GM12892 (cell line): ENCODE results near the gene SMOC2. TPM values are rescaled to one million over a fixed set of nuclear protein-coding genes. Genes with fewer than 3 reads are reported as not detected.

Experiments
- DNase-seq: peaks from one replicate; pipeline ENCODE4 v3.0.0; 2011; ENCODE audit not compliant: insufficient read length
- FAIRE-seq: peaks from 2 replicates; lab custom pipeline; 2011; peaks lifted over from hg19 to GRCh38; lab: Jason Lieb, UNC
- POLR2A ChIP-seq: IDR thresholded peaks from 2 replicates; pipeline ENCODE4 v1.6.1; 2011; ENCODE audit warnings: low read depth, low read length, control low read depth
- POLR2AphosphoS5 ChIP-seq: IDR thresholded peaks from 2 replicates; pipeline ENCODE4 v1.6.1; 2011; ENCODE audit warnings: low read depth, low read length, control low read depth
- TAF1 ChIP-seq: IDR thresholded peaks from 2 replicates; pipeline ENCODE4 v1.6.1; 2011; ENCODE audit warnings: low read depth, mild to moderate bottlenecking, control low read depth, low read length, borderline replicate concordance
- polyA plus RNA-seq: library from polyadenylated mRNA; unstranded; fragments of >200 nt; gene quantifications from one replicate; pipeline ENCODE4 v1.2.1, GENCODE V29; 2012; ENCODE audit warnings: missing spikeins, inconsistent platforms; ENCODE audit not compliant: missing spikeins

Gene SMOC2
- polyA plus RNA-seq = not detected

- no peak for TF ChIP-seq POLR2AphosphoS5
- TF ChIP-seq POLR2A = no peak
- no peak for TF ChIP-seq TAF1
- DNase-seq (no peak), FAIRE-seq (no peak)
These were observed at the start of gene SMOC2 for GRCh38 chr6:168440520-168441433. SMOC2 (plus strand) TSS chr6:168441184; CDS start chr6:168441371, 187 bp downstream.

GRCh38 chr6:168393126-168393870 lies 47.7 kb upstream of the SMOC2 start:
- no peak for DNase-seq
- TF ChIP-seq POLR2A (no peak), TAF1 (no peak), POLR2AphosphoS5 (no peak)
- no peak for FAIRE-seq

- DNase-seq (no peak), FAIRE-seq (no peak)
- TF ChIP-seq POLR2A (no peak), POLR2AphosphoS5 (no peak), TAF1 (no peak)
These were observed 46.4 kb upstream of the SMOC2 start for GRCh38 chr6:168394606-168395005.

GRCh38 chr6:168395983-168396382 lies 45.0 kb upstream of the SMOC2 start:
- no peak for FAIRE-seq

GRCh38 chr6:168396561-168396960 lies 44.4 kb upstream of the SMOC2 start:
- no peak for DNase-seq
- FAIRE-seq = no peak
- TF ChIP-seq TAF1 = no peak
- no peak for TF ChIP-seq POLR2A
- TF ChIP-seq POLR2AphosphoS5 = no peak

More at GRCh38 chr6:168395983-168396382, 45.0 kb upstream of the SMOC2 start:
- TF ChIP-seq POLR2AphosphoS5 (no peak), TAF1 (no peak)
- no peak for DNase-seq

GRCh38 chr6:168397012-168397411 lies 44.0 kb upstream of the SMOC2 start:
- DNase-seq = no peak

GRCh38 chr6:168400037-168400436 lies 40.9 kb upstream of the SMOC2 start:
- no peak for DNase-seq
- no peak for TF ChIP-seq POLR2A
- FAIRE-seq = no peak

More at GRCh38 chr6:168397012-168397411, 44.0 kb upstream of the SMOC2 start:
- FAIRE-seq = no peak
- TF ChIP-seq TAF1 (no peak), POLR2A (no peak)

GRCh38 chr6:168403370-168404005 lies 37.5 kb upstream of the SMOC2 start:
- no peak for TF ChIP-seq POLR2AphosphoS5
- no peak for TF ChIP-seq TAF1
- no peak for DNase-seq
- FAIRE-seq = no peak

GRCh38 chr6:168404560-168404959 lies 36.4 kb upstream of the SMOC2 start:
- FAIRE-seq (no peak), DNase-seq (no peak)
- TF ChIP-seq POLR2AphosphoS5 (no peak), TAF1 (no peak), POLR2A (no peak)

GRCh38 chr6:168407842-168408241 lies 33.1 kb upstream of the SMOC2 start:
- no peak for DNase-seq
- TF ChIP-seq POLR2AphosphoS5 = no peak
- no peak for TF ChIP-seq TAF1
- no peak for TF ChIP-seq POLR2A
- no peak for FAIRE-seq

- DNase-seq (no peak), FAIRE-seq (no peak)
- TF ChIP-seq POLR2AphosphoS5 (no peak), TAF1 (no peak), POLR2A (no peak)
These were observed 32.4 kb upstream of the SMOC2 start for GRCh38 chr6:168408504-168409136.
